GM18511 (cell line): Measurements from ENCODE around the gene STYK1.

Experiments
- ATAC-seq: cut with Tn5 transposase; IDR thresholded peaks from one replicate; pipeline ENCODE4 v1.9.1; 2021; ENCODE audit warnings: mild to moderate bottlenecking, moderate library complexity; ENCODE audit not compliant: unreplicated experiment

STYK1 gene

DNA sequence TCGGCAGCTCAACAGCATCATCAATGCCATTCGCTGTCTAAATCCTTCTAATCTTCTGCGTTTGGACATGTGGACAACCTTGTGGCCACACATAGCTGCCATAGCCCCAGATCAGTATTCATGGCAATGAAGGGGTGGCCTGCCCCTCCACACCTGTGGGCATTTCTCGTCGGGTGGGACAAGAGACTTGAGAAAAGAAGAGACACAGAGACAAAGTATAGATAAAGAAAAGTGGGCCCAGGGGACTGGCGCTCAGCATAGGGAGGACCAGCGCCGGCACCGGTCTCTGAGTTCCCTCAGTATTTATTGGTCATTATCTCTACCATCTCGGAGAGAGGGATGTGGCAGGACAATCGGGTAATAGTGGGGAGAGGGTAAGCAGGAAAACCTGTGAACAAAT is 102.7 kb downstream of the STYK1 start:
- ATAC-seq: no peak
